GM19025 (cell line): ENCODE data around the gene CAPN11.
"Not testable (repeated sequence)": the region's sequence is repeated elsewhere in the genome, so short reads cannot be mapped to it uniquely, and the experiment has no call there.

Experiments used
- ATAC-seq: cut with Tn5 transposase; IDR thresholded peaks from one replicate; pipeline ENCODE4 v1.9.1; 2021; ENCODE audit warnings: mild to moderate bottlenecking, low read depth, moderate library complexity; ENCODE audit not compliant: unreplicated experiment

Gene CAPN11

GRCh38 chr6:44179072-44179536 lies 20.5 kb downstream of the CAPN11 start:
- no peak for ATAC-seq

- no peak for ATAC-seq
These were observed 21.0 kb downstream of the CAPN11 start for GRCh38 chr6:44179648-44180047.

- no peak for ATAC-seq
These were observed 21.8 kb downstream of the CAPN11 start for GRCh38 chr6:44180406-44180805.

GRCh38 chr6:44180886-44181285 lies 22.3 kb downstream of the CAPN11 start:
- ATAC-seq, result no peak

- ATAC-seq, result not testable (repeated sequence)
These were observed 23.2 kb downstream of the CAPN11 start for GRCh38 chr6:44181784-44182183.

- no peak for ATAC-seq
These were observed 24.3 kb downstream of the CAPN11 start for GRCh38 chr6:44182911-44183390.

GRCh38 chr6:44183783-44184182 lies 25.2 kb downstream of the CAPN11 start:
- no peak for ATAC-seq

- ATAC-seq, result not testable (repeated sequence)
These were observed 26.7 kb downstream of the CAPN11 start for GRCh38 chr6:44185356-44185755.

- ATAC-seq, result no peak
These were observed 27.5 kb downstream of the CAPN11 start for GRCh38 chr6:44185953-44186634.

GRCh38 chr6:44186635-44187025 lies 28.0 kb downstream of the CAPN11 start:
- ATAC-seq, result no peak

- no peak for ATAC-seq
These were observed 30.2 kb downstream of the CAPN11 start for GRCh38 chr6:44188819-44189218.

GRCh38 chr6:44189257-44189656 lies 30.6 kb downstream of the CAPN11 start:
- no peak for ATAC-seq

- ATAC-seq, result no peak
These were observed 32.1 kb downstream of the CAPN11 start for GRCh38 chr6:44190715-44191114.

- no peak for ATAC-seq
These were observed 33.9 kb downstream of the CAPN11 start for GRCh38 chr6:44192428-44193041.

- ATAC-seq, result no peak
These were observed 34.8 kb downstream of the CAPN11 start for GRCh38 chr6:44193307-44193910.

- ATAC-seq, result no peak
These were observed 35.7 kb downstream of the CAPN11 start for GRCh38 chr6:44194326-44194725.

- not testable (repeated sequence) for ATAC-seq
These were observed 37.7 kb downstream of the CAPN11 start for GRCh38 chr6:44196351-44196750.

- ATAC-seq, result no peak
These were observed 40.1 kb downstream of the CAPN11 start for GRCh38 chr6:44198684-44199083.

GRCh38 chr6:44199883-44200282 lies 41.3 kb downstream of the CAPN11 start:
- no peak for ATAC-seq

GRCh38 chr6:44201200-44201599 lies 42.6 kb downstream of the CAPN11 start:
- no peak for ATAC-seq

GRCh38 chr6:44201638-44202303 lies 43.2 kb downstream of the CAPN11 start:
- ATAC-seq, result no peak
